H1 (cell line): ENCODE results near the gene METRNL. TPM values are rescaled to one million over a fixed set of nuclear protein-coding genes. Genes with fewer than 3 reads are reported as not detected.

ENCODE experiments used
- PHF8 ChIP-seq: fragments of 200-600 bp; sonication (generic); conservative IDR thresholded peaks from 2 replicates; pipeline ENCODE4 v1.7.1; 2012; ENCODE audit warnings: low read depth, mild to moderate bottlenecking, inconsistent platforms, low read length, moderate library complexity
- polyA plus RNA-seq, 7 experiments: library from polyadenylated mRNA; depleted of rRNA in 3 of 7; stranded (reverse) in 5 of 7; unstranded in 2 of 7; fragments of >200 nt in 5 of 7; fragments of 200-250 nt in 2 of 7; gene quantifications; 1 replicate in 5 of 7; 2 replicates in 1 of 7; 4 replicates in 1 of 7; pipeline versions ENCODE4 v1.2.1 to v1.2.3, GENCODE V29; 2011 to 2013; ENCODE audit warnings: missing spikeins in 2 of 7, mixed read lengths in 2 of 7
- total RNA-seq: library from RNA; stranded (reverse); fragmentation: NEBNext Ultra II Directional; extraction: Animal tissue kit (Norgen Biotek cat#: 25700); gene quantifications from 2 replicates; pipeline ENCODE4 v1.2.1, GENCODE V29; 2021

Gene METRNL
- total and polyA plus RNA-seq, 2 of the 8 experiments (the other 6 are each of a cell fraction or from before 2014, with no cell fraction given), result 13.9 to 14.2 TPM

GRCh38 chr17:83078378-83079351 is 744 bp upstream of the METRNL start (continued):
- TF ChIP-seq PHF8, result no peak; the same call in 1 of the 2 replicates
